Choroid plexus epithelial cell (primary cell): ENCODE data around the gene LRRC2.
A peak's percentile ranks its signal among the peaks of the same experiment; 100 is the strongest.

ENCODE experiments used
- DNase-seq: peaks from one replicate; pipeline ENCODE4 v3.0.0-alpha.2; 2010; ENCODE audit warnings: low read depth
- H3K4me3 ChIP-seq: 2 replicates; pipeline ENCODE4 v1.5.1; 2011; ENCODE audit warnings: low read depth, mild to moderate bottlenecking, control low read depth, low read length, moderate library complexity
- TF ChIP-seq, protein P1 (sequence below): conservative IDR thresholded peaks from 2 replicates; pipeline ENCODE4 v1.5.1; 2011; ENCODE audit warnings: low read depth, mild to moderate bottlenecking, control low read depth, inconsistent platforms, low read length, moderate library complexity

LRRC2 gene

DNA sequence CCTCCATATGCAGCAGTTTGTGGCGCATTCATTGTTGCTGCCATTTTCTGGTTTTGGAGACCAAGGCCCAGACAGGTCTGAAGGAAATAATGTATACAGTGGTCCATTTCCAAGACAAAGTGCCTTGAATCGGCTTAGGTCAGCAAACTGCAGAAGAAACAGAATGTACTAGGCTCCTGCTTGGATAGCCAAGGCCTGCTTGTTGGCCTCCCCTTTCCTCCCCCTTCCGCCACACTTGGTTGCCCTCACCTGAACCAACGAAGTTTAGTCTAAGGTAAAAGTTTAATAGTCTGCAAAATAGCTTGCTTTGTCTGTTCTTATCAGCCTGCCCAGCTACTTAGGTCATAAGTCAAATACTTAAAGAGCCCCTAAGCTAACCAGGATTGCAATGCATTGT, 80.3 kb downstream of the LRRC2 start:
- DNase-seq: no peak
- no peak overlapping the region for H3K4me3 ChIP-seq
- TF ChIP-seq, protein P1, sequence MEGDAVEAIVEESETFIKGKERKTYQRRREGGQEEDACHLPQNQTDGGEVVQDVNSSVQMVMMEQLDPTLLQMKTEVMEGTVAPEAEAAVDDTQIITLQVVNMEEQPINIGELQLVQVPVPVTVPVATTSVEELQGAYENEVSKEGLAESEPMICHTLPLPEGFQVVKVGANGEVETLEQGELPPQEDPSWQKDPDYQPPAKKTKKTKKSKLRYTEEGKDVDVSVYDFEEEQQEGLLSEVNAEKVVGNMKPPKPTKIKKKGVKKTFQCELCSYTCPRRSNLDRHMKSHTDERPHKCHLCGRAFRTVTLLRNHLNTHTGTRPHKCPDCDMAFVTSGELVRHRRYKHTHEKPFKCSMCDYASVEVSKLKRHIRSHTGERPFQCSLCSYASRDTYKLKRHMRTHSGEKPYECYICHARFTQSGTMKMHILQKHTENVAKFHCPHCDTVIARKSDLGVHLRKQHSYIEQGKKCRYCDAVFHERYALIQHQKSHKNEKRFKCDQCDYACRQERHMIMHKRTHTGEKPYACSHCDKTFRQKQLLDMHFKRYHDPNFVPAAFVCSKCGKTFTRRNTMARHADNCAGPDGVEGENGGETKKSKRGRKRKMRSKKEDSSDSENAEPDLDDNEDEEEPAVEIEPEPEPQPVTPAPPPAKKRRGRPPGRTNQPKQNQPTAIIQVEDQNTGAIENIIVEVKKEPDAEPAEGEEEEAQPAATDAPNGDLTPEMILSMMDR: no peak

DNA sequence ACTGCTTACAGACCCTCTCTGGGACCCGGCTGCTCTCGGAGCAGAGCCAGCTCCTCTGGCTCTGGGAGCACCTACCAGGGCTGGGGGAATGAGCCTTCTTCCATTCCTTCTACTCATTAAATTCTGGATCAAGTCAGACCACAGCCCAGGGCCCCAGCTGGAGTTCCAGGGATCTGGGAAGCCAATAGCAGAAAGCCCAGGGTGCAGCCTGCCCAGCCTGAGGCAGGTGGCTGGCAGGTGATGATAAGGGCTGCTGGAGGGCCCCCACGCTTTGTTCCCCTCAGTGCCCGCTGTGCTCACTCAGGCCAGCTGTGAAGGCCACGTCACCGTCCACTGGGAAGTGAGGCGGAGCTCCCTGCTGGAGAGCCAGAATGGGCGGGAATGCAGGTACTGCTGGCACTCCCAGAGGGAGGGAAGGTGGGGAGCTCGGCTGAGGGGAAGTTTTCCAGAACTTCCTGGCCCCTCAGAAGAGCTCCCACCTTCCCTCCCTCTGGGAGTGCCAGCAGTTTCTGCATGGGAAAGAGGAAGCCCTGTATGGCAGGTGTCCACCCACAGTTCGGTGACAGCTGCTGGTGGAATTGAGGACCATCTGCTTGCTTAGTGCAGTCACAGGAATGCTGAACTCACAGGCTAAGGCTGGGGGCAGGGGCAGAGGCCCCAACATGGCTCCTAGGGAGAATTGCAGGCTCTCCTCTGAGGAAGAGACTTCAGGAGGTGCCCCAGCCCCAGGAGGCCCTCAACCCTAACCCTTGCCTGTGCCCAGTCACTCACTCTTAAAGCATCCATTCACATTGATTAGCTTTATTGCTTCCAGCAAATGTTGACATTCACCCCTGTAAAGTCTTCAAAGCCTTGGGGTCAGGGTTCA, 81.0 kb downstream of the LRRC2 start:
- H3K4me3 ChIP-seq: no peak overlapping the region
- no peak for DNase-seq
- TF ChIP-seq, protein P1: no peak

DNA sequence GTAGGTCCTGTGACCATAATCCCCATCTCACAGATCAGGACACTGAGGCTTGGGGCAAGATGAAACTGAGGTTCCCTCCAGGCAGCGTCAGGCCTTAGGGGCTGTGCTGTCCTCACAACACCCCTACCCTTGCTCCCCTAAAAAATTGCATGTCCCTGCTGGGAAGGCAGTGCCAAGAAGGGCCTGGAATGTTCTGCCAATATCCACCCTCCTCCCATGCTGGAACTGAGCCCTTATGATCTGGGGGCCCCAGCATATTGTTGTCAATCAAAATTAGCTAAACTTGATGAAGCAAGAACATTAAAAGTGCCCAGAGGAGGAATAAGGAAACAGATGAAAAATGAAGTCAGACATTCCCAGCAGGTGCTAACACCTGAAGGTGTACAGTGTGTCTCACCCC, 81.7 kb downstream of the LRRC2 start:
- DNase-seq: no peak
- H3K4me3 ChIP-seq: no peak overlapping the region
- TF ChIP-seq, protein P1: no peak

DNA sequence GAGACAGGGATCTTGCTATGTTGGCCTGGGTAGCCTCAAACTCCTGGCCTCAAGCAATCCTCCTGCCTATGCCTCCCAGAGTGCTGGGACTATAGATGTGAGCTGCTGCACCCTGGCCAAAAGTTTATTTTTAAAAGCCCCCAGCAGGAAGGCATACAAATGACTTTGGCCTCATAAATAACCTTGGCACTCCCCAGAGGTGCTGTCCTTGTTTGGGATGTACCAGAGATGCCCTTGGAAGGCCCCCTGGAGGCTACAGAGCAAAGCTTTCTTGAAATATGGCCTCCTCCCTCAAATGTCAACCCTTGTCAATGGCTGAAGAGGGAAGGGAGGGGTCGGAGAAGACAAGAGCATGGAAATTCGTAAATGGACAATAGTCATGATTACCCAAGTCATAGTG, 82.3 kb downstream of the LRRC2 start:
- TF ChIP-seq, protein P1: no peak
- no peak overlapping the region for H3K4me3 ChIP-seq
- DNase-seq: no peak

DNA sequence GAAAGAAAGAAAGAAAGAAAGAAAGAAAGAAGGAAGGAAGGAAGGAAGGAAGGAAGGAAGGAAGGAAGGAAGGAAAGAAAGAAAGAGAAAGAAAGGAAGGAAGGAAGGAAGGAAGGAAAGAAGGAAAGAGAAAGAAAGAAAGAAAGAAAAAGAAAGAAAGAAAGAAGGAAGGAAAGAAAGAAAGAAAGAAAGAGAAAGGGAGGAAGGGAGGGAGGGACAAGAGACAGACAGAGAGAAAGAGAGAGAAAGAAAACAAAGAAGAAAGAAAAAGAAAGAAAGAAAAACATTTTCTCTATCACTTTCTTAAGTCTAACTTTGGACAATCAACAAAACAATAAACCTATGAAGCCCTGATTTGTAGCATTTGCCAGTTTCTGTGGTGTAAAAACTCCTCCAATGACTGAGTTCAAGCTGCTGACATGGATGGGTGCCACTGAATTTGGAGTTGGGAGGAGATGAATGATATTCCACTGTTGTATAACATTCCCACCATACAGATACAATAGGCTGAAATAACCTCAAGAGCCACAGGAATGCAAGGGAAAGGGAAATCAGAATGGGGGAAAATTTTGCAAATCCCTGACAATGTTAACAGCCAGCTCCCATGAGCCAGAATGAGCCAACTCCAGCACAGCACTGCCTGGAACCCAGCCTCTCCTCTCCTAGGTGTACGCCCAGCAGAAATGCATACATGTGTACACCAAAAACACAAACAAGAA, 83.3 kb downstream of the LRRC2 start:
- peak; percentile 19 for DNase-seq
- TF ChIP-seq, protein P1: no peak

DNA sequence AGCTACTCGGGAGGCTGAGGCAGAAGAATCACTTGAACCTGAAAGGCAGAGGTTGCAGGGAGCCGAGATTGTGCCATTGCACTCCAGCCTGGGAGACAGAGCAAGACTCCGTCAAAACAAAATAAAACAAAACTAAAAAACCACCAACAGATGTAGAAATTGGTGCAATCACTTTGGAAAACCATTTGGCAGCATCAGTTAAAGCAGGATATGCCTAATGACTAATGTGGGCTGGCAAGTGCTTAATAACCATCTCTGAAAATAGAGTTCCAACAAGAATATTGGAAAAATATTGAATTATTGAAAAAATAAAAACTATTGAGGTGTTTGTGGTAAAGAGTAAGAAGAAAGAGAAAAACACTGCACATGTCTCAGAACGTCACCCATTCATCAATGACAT, 84.5 kb downstream of the LRRC2 start:
- no peak overlapping the region for H3K4me3 ChIP-seq
- TF ChIP-seq, protein P1: no peak
- DNase-seq: no peak

More for the DNA sequence above, 83.3 kb downstream of the LRRC2 start:
- H3K4me3 ChIP-seq: no peak overlapping the region
